ENCODE data around the gene MYPN.

GRCh38 chr10:68107651-68108050, 1.6 kb upstream of the MYPN start:
- no peak for TF ChIP-seq CTCF (IDR thresholded peaks at IDR 0.05 in 4 of 5, conservative IDR thresholded peaks at IDR 0.05 in 1 of 5)
- TF ChIP-seq POLR2A (IDR thresholded peaks at IDR 0.05): no peak

Data from gastrocnemius medialis (tissue), 4 donors.